ENCODE results near the gene NFU1. TPM values are rescaled to one million over a fixed set of nuclear protein-coding genes. Genes with fewer than 3 reads are reported as not detected.
"Not testable (repeated sequence)": the region's sequence is repeated elsewhere in the genome, so short reads cannot be mapped to it uniquely, and the experiment has no call there.

The NFU1 gene
- total RNA-seq, 2 experiments from 2014 or later, result 28.5 to 40.9 TPM

DNA sequence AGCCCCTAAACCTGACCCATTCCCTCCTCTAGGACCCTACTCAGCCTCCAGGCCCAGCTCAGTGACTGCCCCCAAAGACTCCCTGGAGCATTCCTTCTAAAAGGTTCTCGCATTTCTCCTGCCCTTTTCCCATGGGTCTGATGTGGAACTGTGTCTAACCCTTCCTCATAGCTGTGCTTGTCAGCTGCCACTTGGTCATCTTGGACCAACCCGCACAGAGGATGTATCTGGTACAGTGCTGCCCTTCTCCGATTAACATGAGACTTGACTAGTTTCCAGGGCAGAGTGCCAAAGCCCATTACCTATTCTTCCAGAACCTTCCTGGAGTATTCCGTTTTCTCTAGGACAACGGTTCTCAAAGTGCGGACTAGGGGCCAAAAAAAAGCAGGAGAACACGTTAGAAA lies 518 bp upstream of the NFU1 start:
- DNase-seq (no peak), ATAC-seq (no peak)
- CTCF ChIA-PET, result interaction anchor here (0.6 to 2.5 kb wide), 25 partner anchors 11 to 866 kb away, joined by 3 to 13 read pairs (median 4); no protein-coding TSS in a partner anchor
- Mint-ChIP-seq H3K4me3 (peak overlapping the region; percentile 95), H3K4me1 (peaks cover 24% of the 10 kb centered on the region), H3K27me3 (no peaks in the 10 kb centered on the region), H3K36me3 (peaks cover 13% of the 10 kb centered on the region), H3K27ac (peak overlapping the region; percentile 91), H3K9me3 (ENCODE audit: low read depth) (no peaks in the 10 kb centered on the region)

GRCh38 chr2:69436596-69436937 lies 668 bp downstream of the NFU1 start:
- no peaks in the 10 kb centered on the region for H3K27me3 Mint-ChIP-seq
- peaks cover 24% of the 10 kb centered on the region for H3K4me1 Mint-ChIP-seq
- CTCF ChIA-PET, result interaction anchor here (0.8 to 2.5 kb wide), 23 partner anchors 10 to 867 kb away, joined by 3 to 13 read pairs (median 4); partner anchors contain the start of gene SNRPG
- peak overlapping the region; percentile 91 for H3K27ac Mint-ChIP-seq
- peaks cover 13% of the 10 kb centered on the region for H3K36me3 Mint-ChIP-seq
- H3K4me3 Mint-ChIP-seq, result peak overlapping the region; percentile 95
- DNase-seq, result no peak
- no peaks in the 10 kb centered on the region for H3K9me3 Mint-ChIP-seq (ENCODE audit: low read depth)
- peak; percentile 6 for ATAC-seq

GRCh38 chr2:69434753-69435152 lies 2.5 kb downstream of the NFU1 start:
- CTCF ChIA-PET, result interaction anchor here (0.9 kb wide), 1 partner anchor 59 kb away, joined by 3 read pairs; no protein-coding TSS in a partner anchor
- H3K9me3 Mint-ChIP-seq (ENCODE audit: low read depth), result no peaks in the 10 kb centered on the region
- ATAC-seq, result no peak
- H3K27ac Mint-ChIP-seq, result no peak overlapping the region
- H3K36me3 Mint-ChIP-seq, result peaks cover 15% of the 10 kb centered on the region
- H3K4me1 Mint-ChIP-seq, result peaks cover 24% of the 10 kb centered on the region
- no peaks in the 10 kb centered on the region for H3K27me3 Mint-ChIP-seq
- H3K4me3 Mint-ChIP-seq, result no peak overlapping the region
- DNase-seq, result no peak

GRCh38 chr2:69429491-69430183 lies 7.6 kb downstream of the NFU1 start:
- DNase-seq, result no peak
- Mint-ChIP-seq H3K27ac (no peak overlapping the region), H3K4me1 (peaks cover 3% of the 10 kb centered on the region), H3K27me3 (no peaks in the 10 kb centered on the region), H3K9me3 (ENCODE audit: low read depth) (no peaks in the 10 kb centered on the region), H3K4me3 (no peak overlapping the region), H3K36me3 (peaks cover 13% of the 10 kb centered on the region)
- CTCF ChIA-PET, result interaction anchor here (0.8 kb wide), 1 partner anchor 8 kb away, joined by 3 read pairs; no protein-coding TSS in a partner anchor
- ATAC-seq, result no peak

- H3K36me3 Mint-ChIP-seq, result peaks cover 11% of the 10 kb centered on the region
- no peaks in the 10 kb centered on the region for H3K9me3 Mint-ChIP-seq (ENCODE audit: low read depth)
- CTCF ChIA-PET, result interaction anchor here (0.8 kb wide), 1 partner anchor 8 kb away, joined by 3 read pairs; no protein-coding TSS in a partner anchor
- DNase-seq, result no peak
- no peak overlapping the region for H3K27ac Mint-ChIP-seq
- H3K27me3 Mint-ChIP-seq, result no peaks in the 10 kb centered on the region
- ATAC-seq, result no peak
- H3K4me3 Mint-ChIP-seq, result no peak overlapping the region
- H3K4me1 Mint-ChIP-seq, result no peaks in the 10 kb centered on the region
Observed at GRCh38 chr2:69428981-69429380, 8.3 kb downstream of the NFU1 start.

DNA sequence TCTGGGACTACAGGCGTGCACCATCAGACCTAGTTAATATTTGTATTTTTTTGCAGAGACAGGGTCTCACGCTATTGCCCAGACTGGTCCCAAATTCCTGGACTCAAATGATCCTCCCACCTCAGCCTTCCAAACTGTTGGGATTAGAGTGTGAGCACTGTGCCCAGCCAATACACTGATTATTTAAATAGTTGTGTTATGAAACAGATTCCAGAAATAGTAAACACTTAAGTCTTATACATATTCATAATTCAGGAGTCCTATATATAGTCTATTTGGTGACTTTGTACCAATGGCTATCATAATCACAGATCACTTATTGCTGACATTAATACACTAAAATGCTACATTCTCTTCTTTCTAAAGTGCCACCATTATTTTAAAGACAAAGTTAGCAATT lies 12.8 kb downstream of the NFU1 start:
- Mint-ChIP-seq H3K4me1 (peaks cover 5% of the 10 kb centered on the region), H3K27me3 (no peaks in the 10 kb centered on the region), H3K4me3 (no peak overlapping the region), H3K27ac (no peak overlapping the region), H3K36me3 (peaks cover 23% of the 10 kb centered on the region), H3K9me3 (ENCODE audit: low read depth) (no peaks in the 10 kb centered on the region)
- ATAC-seq, result no peak
- no peak for DNase-seq
- CTCF ChIA-PET, result no interaction called here

DNA sequence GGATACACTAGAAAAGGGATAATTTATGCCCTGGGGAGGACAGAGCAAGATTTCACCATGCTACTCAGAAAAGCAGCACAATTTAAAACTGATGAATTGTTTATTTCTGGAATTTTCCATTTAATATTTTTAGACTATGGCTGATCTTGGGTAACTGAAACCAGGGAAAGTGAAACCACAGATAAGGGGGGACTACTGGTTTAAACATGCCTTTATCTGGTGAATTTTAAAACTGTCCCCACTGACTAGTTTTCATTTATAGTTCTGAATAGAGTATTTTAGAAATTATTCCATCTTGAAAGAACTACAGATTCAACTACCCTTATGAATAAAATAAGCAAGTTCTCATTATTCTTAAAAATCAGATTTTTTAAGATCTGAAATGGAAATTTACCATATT lies 15.0 kb downstream of the NFU1 start:
- ATAC-seq, result no peak
- peak overlapping the region; percentile 28 for H3K27ac Mint-ChIP-seq
- no peaks in the 10 kb centered on the region for H3K27me3 Mint-ChIP-seq
- CTCF ChIA-PET, result no interaction called here
- H3K4me1 Mint-ChIP-seq, result peaks cover 5% of the 10 kb centered on the region
- H3K4me3 Mint-ChIP-seq, result no peak overlapping the region
- no peaks in the 10 kb centered on the region for H3K9me3 Mint-ChIP-seq (ENCODE audit: low read depth)
- peaks cover 23% of the 10 kb centered on the region for H3K36me3 Mint-ChIP-seq
- DNase-seq, result no peak

- H3K9me3 Mint-ChIP-seq (ENCODE audit: low read depth); ATAC-seq; H3K4me3 Mint-ChIP-seq; H3K27me3 Mint-ChIP-seq; H3K27ac Mint-ChIP-seq; DNase-seq; H3K4me1 Mint-ChIP-seq: not testable (repeated sequence)
- CTCF ChIA-PET, result interaction anchor here (1.7 kb wide), 1 partner anchor 18 kb away, joined by 12 read pairs; the partner anchor contains the start of gene NFU1
- H3K36me3 Mint-ChIP-seq, result peaks cover 25% of the 10 kb centered on the region
Observed at GRCh38 chr2:69419111-69419510, 18.1 kb downstream of the NFU1 start.

GRCh38 chr2:69416147-69416546 lies 21.1 kb downstream of the NFU1 start:
- no peak for ATAC-seq
- H3K9me3 Mint-ChIP-seq (ENCODE audit: low read depth), result no peaks in the 10 kb centered on the region
- peaks cover 19% of the 10 kb centered on the region for H3K36me3 Mint-ChIP-seq
- H3K4me1 Mint-ChIP-seq, result peaks cover 1% of the 10 kb centered on the region
- no peak overlapping the region for H3K27ac Mint-ChIP-seq
- DNase-seq, result no peak
- H3K27me3 Mint-ChIP-seq, result no peaks in the 10 kb centered on the region
- H3K4me3 Mint-ChIP-seq, result no peak overlapping the region
- CTCF ChIA-PET, result no interaction called here

- no peak for ATAC-seq
- H3K27me3 Mint-ChIP-seq, result no peaks in the 10 kb centered on the region
- H3K9me3 Mint-ChIP-seq (ENCODE audit: low read depth), result no peaks in the 10 kb centered on the region
- H3K36me3 Mint-ChIP-seq, result peaks cover 18% of the 10 kb centered on the region
- H3K4me3 Mint-ChIP-seq, result no peak overlapping the region
- peaks cover 2% of the 10 kb centered on the region for H3K4me1 Mint-ChIP-seq
- no peak for DNase-seq
- CTCF ChIA-PET, result no interaction called here
- no peak overlapping the region for H3K27ac Mint-ChIP-seq
Observed at GRCh38 chr2:69411120-69411519, 26.1 kb downstream of the NFU1 start.

- CTCF ChIA-PET, result no interaction called here
- peaks cover 2% of the 10 kb centered on the region for H3K9me3 Mint-ChIP-seq (ENCODE audit: low read depth)
- DNase-seq (no peak), ATAC-seq (no peak)
- no peak overlapping the region for H3K4me3 Mint-ChIP-seq
- H3K27ac Mint-ChIP-seq, result no peak overlapping the region
- no peaks in the 10 kb centered on the region for H3K27me3 Mint-ChIP-seq
- no peaks in the 10 kb centered on the region for H3K4me1 Mint-ChIP-seq
- H3K36me3 Mint-ChIP-seq, result peaks cover 40% of the 10 kb centered on the region
Observed at GRCh38 chr2:69405306-69405705, 31.9 kb downstream of the NFU1 start.

GRCh38 chr2:69400121-69400520 lies 37.1 kb downstream of the NFU1 start:
- peaks cover 2% of the 10 kb centered on the region for H3K9me3 Mint-ChIP-seq (ENCODE audit: low read depth)
- H3K4me1 Mint-ChIP-seq, result no peaks in the 10 kb centered on the region
- CTCF ChIA-PET, result no interaction called here

GRCh38 chr2:69397234-69397633 lies 40.0 kb downstream of the NFU1 start:
- Mint-ChIP-seq H3K36me3 (peaks cover 27% of the 10 kb centered on the region), H3K9me3 (ENCODE audit: low read depth) (no peaks in the 10 kb centered on the region), H3K27me3 (no peaks in the 10 kb centered on the region), H3K4me3 (no peak overlapping the region), H3K4me1 (no peaks in the 10 kb centered on the region), H3K27ac (no peak overlapping the region)
- CTCF ChIA-PET, result no interaction called here
- no peak for DNase-seq
- no peak for ATAC-seq

More at GRCh38 chr2:69400121-69400520, 37.1 kb downstream of the NFU1 start:
- no peak overlapping the region for H3K27ac Mint-ChIP-seq
- ATAC-seq (no peak), DNase-seq (no peak)
- H3K27me3 Mint-ChIP-seq, result no peaks in the 10 kb centered on the region
- H3K4me3 Mint-ChIP-seq, result no peak overlapping the region
- H3K36me3 Mint-ChIP-seq, result peaks cover 29% of the 10 kb centered on the region

DNA sequence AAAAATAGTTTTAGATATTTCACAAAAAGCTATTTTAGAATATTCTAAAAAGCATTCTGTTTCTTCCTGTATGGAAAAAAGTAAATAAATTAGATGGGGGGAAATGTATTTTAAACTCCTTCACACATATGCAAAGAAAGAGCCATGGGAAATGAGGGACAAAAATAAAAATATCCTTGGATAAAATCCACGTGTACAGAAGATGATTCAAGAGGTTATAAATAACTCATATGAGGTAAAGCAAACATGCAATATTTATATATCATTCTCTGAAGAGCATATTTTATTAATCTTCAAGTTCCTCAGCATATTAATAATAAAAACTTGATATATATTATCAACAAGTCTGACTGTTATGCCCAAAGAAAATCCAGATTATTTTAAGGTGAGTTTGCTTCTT lies 41.4 kb downstream of the NFU1 start:
- Mint-ChIP-seq H3K27me3 (no peaks in the 10 kb centered on the region), H3K36me3 (peaks cover 21% of the 10 kb centered on the region), H3K4me3 (no peak overlapping the region), H3K9me3 (ENCODE audit: low read depth) (no peaks in the 10 kb centered on the region), H3K4me1 (no peaks in the 10 kb centered on the region), H3K27ac (no peak overlapping the region)
- CTCF ChIA-PET, result interaction anchor here (0.6 kb wide), 1 partner anchor 455 kb away, joined by 3 read pairs; no protein-coding TSS in a partner anchor
- ATAC-seq (no peak), DNase-seq (no peak)
